Keratinocyte (primary cell): Measurements from ENCODE around the gene BRINP1. TPM values are rescaled to one million over a fixed set of nuclear protein-coding genes. Genes with fewer than 3 reads are reported as not detected.

Experiments used
- DNase-seq: peaks from one replicate; pipeline ENCODE4 v3.0.0-alpha.2; 2011; ENCODE audit warnings: low read depth, missing footprints, low spot score
- FAIRE-seq: peaks from 2 replicates; lab custom pipeline; 2011; peaks lifted over from hg19 to GRCh38; lab: Jason Lieb, UNC
- H2AFZ ChIP-seq: 2 replicates; pipeline ENCODE4 v1.6.0; 2012; ENCODE audit warnings: low read length, control low read depth, inconsistent platforms; ENCODE audit not compliant: control insufficient read depth
- H3K27ac ChIP-seq: 2 replicates; pipeline ENCODE4 v1.5.1; 2011; ENCODE audit warnings: low read length; ENCODE audit not compliant: control insufficient read depth, insufficient read depth
- H3K27me3 ChIP-seq: 3 replicates; pipeline ENCODE4 v1.6.0; 2011; ENCODE audit warnings: low read length; ENCODE audit not compliant: control insufficient read depth, insufficient read depth; ENCODE audit errors: extremely low read depth
- H3K36me3 ChIP-seq, 2 experiments: 2 replicates in 1 of 2; 3 replicates in 1 of 2; pipeline ENCODE4 v1.5.1; 2011; ENCODE audit warnings: low read length in 2 of 2, mild to moderate bottlenecking in 1 of 2; ENCODE audit not compliant: control insufficient read depth in 2 of 2, insufficient read depth in 2 of 2; ENCODE audit errors: extremely low read depth in 1 of 2
- H3K4me1 ChIP-seq: 3 replicates; pipeline ENCODE4 v1.5.1; 2011; ENCODE audit warnings: low read length; ENCODE audit not compliant: control insufficient read depth, insufficient read depth; ENCODE audit errors: extremely low read depth
- H3K4me2 ChIP-seq: 3 replicates; pipeline ENCODE4 v1.6.0; 2011; ENCODE audit warnings: low read depth, low read length; ENCODE audit not compliant: control insufficient read depth, insufficient read depth; ENCODE audit errors: extremely low read depth
- H3K4me3 ChIP-seq, 3 experiments: fragments of 200-600 bp in 1 of 3; sonication (generic) in 1 of 3; 2 replicates in 2 of 3; 3 replicates in 1 of 3; pipeline ENCODE4 v1.5.1; 2011 to 2016; ENCODE audit warnings: low read length in 3 of 3, mild to moderate bottlenecking in 3 of 3, control low read depth in 2 of 3, inconsistent platforms in 1 of 3, low read depth in 1 of 3, mixed read lengths in 1 of 3, mixed run types in 1 of 3, moderate library complexity in 1 of 3; ENCODE audit not compliant: control insufficient read depth in 2 of 3, insufficient read depth in 2 of 3; ENCODE audit errors: extremely low read depth in 1 of 3
- H3K79me2 ChIP-seq: 2 replicates; pipeline ENCODE4 v1.6.0; 2012; ENCODE audit warnings: low read length; ENCODE audit not compliant: control insufficient read depth, insufficient read depth
- H3K9ac ChIP-seq: 3 replicates; pipeline ENCODE4 v1.6.0; 2011; ENCODE audit warnings: low read length; ENCODE audit not compliant: control insufficient read depth, insufficient read depth; ENCODE audit errors: extremely low read depth
- H3K9me1 ChIP-seq: 3 replicates; pipeline ENCODE4 v1.6.0; 2011; ENCODE audit warnings: low read length; ENCODE audit not compliant: control insufficient read depth, insufficient read depth; ENCODE audit errors: extremely low read depth
- H3K9me3 ChIP-seq: 2 replicates; pipeline ENCODE4 v1.5.1; 2012; ENCODE audit warnings: low read depth, low read length; ENCODE audit not compliant: control insufficient read depth
- H4K20me1 ChIP-seq: 3 replicates; pipeline ENCODE4 v1.6.0; 2011; ENCODE audit warnings: low read length; ENCODE audit not compliant: control insufficient read depth, insufficient read depth; ENCODE audit errors: extremely low read depth
- CTCF ChIP-seq, 3 experiments: IDR thresholded peaks in 1 of 3; conservative IDR thresholded peaks in 1 of 3; optimal IDR thresholded peaks in 1 of 3; 2 replicates in 2 of 3; 3 replicates in 1 of 3; pipeline versions ENCODE3 to v1.5.1; 2011; ENCODE audit warnings: low read length in 3 of 3, mild to moderate bottlenecking in 3 of 3, moderate library complexity in 2 of 3, control low read depth in 1 of 3, inconsistent platforms in 1 of 3; ENCODE audit not compliant: insufficient read depth in 2 of 3; ENCODE audit errors: extremely low read depth in 1 of 3
- EZH2 ChIP-seq: IDR thresholded peaks from one replicate; pipeline ENCODE4 v1.6.1; 2012; ENCODE audit warnings: inconsistent platforms, mild to moderate bottlenecking, low read length, moderate library complexity
- dilution Hi-C: fragments of 300-500 bp; cut with MboI; formaldehyde crosslinking; loops from one replicate; pipeline ENCODE4 v1.7.0; 2020; ENCODE audit warnings: low sequenced_read_pairs; ENCODE audit not compliant: extremely low pct_ligation_motif_present
- polyA plus RNA-seq, 5 experiments: library from polyadenylated mRNA; depleted of rRNA in 3 of 5; stranded (reverse) in 3 of 5; stranded (forward) in 1 of 5; unstranded in 1 of 5; fragments of >200 nt; gene quantifications; 1 replicate in 1 of 5; 2 replicates in 3 of 5; 3 replicates in 1 of 5; pipeline versions ENCODE4 v1.2.1 to v1.2.3, GENCODE V29; 2011 to 2012; ENCODE audit warnings: missing spikeins in 2 of 5, low read depth in 1 of 5, low replicate concordance in 1 of 5

Gene BRINP1
- polyA plus RNA-seq, 1 donor (not counting 4 experiments of a cell fraction or from before 2014, with no cell fraction given): 0.63 TPM

- Histone ChIP-seq H3K27me3 (no peaks in the 10 kb centered on the region), H4K20me1 (no peaks in the 10 kb centered on the region), H2AFZ (no peak overlapping the region), H3K4me1 (no peaks in the 10 kb centered on the region), H3K27ac (no peak overlapping the region), H3K4me3 (no peak overlapping the region), H3K36me3 (no peaks in the 10 kb centered on the region), H3K4me2 (no peak overlapping the region), H3K9me3 (no peaks in the 10 kb centered on the region), H3K9me1 (no peaks in the 10 kb centered on the region), H3K79me2 (no peaks in the 10 kb centered on the region), H3K9ac (no peak overlapping the region)
- FAIRE-seq (no peak), DNase-seq (no peak)
- TF ChIP-seq CTCF (optimal IDR thresholded peaks at IDR 0.05 in 1 of 3, IDR thresholded peaks at IDR 0.05 in 1 of 3, conservative IDR thresholded peaks at IDR 0.05 in 1 of 3; ENCODE audit: extremely low read depth in 1 of 3, insufficient read depth in 2 of 3, low read length in 3 of 3): peak; percentile 31 to 61 (median 56)
- no peak for TF ChIP-seq EZH2
- dilution Hi-C loops: no loop called here
These were observed 6.7 kb upstream of the BRINP1 start for GRCh38 chr9:119375892-119376291.

GRCh38 chr9:119372951-119373350 is 3.7 kb upstream of the BRINP1 start:
- Histone ChIP-seq H3K27me3 (peaks cover 26% of the 10 kb centered on the region), H3K4me3 (no peak overlapping the region)
- no peak for FAIRE-seq

More at GRCh38 chr9:119372951-119373350, 3.7 kb upstream of the BRINP1 start:
- Histone ChIP-seq H3K4me2 (no peak overlapping the region), H3K79me2 (no peaks in the 10 kb centered on the region), H3K9me3 (no peaks in the 10 kb centered on the region), H4K20me1 (no peaks in the 10 kb centered on the region), H3K36me3 (no peaks in the 10 kb centered on the region), H3K27ac (no peak overlapping the region), H3K9me1 (no peaks in the 10 kb centered on the region), H3K9ac (no peak overlapping the region), H2AFZ (no peak overlapping the region), H3K4me1 (no peaks in the 10 kb centered on the region)
- dilution Hi-C loops: no loop called here
- TF ChIP-seq EZH2 (no peak), CTCF (optimal IDR thresholded peaks at IDR 0.05 in 1 of 3, IDR thresholded peaks at IDR 0.05 in 1 of 3, conservative IDR thresholded peaks at IDR 0.05 in 1 of 3; ENCODE audit: extremely low read depth in 1 of 3, insufficient read depth in 2 of 3, low read length in 3 of 3) (no peak)
- no peak for DNase-seq
